Activated CD4-positive, alpha-beta T cell treated with anti-CD3 and anti-CD28 coated beads, Interleukin-2, amount 50 U/mL, for 16 hours (primary cell): ENCODE measurements around the gene BTG2.

Source experiments
- DNase-seq: peaks from one replicate; pipeline ENCODE4 v3.0.0-alpha.2; 2020

The BTG2 gene

GRCh38 chr1:203276916-203277545 lies 28.3 kb upstream of the BTG2 start:
- DNase-seq = no peak

GRCh38 chr1:203278082-203278884 lies 27.0 kb upstream of the BTG2 start:
- no peak for DNase-seq

GRCh38 chr1:203278885-203279406 lies 26.4 kb upstream of the BTG2 start:
- no peak for DNase-seq

GRCh38 chr1:203280061-203280460 lies 25.3 kb upstream of the BTG2 start:
- no peak for DNase-seq

GRCh38 chr1:203281033-203281432 lies 24.3 kb upstream of the BTG2 start:
- no peak for DNase-seq

GRCh38 chr1:203281851-203282661 lies 23.3 kb upstream of the BTG2 start:
- DNase-seq = no peak

- DNase-seq = no peak
Observed at GRCh38 chr1:203282720-203283542, 22.4 kb upstream of the BTG2 start.

- no peak for DNase-seq
Observed at GRCh38 chr1:203283597-203283996, 21.7 kb upstream of the BTG2 start.

- DNase-seq = no peak
Observed at GRCh38 chr1:203284411-203285123, 20.8 kb upstream of the BTG2 start.

- no peak for DNase-seq
Observed at GRCh38 chr1:203286161-203286984, 18.9 kb upstream of the BTG2 start.

GRCh38 chr1:203287109-203287893 lies 18.0 kb upstream of the BTG2 start:
- peak; percentile 93 for DNase-seq

GRCh38 chr1:203287898-203288297 lies 17.4 kb upstream of the BTG2 start:
- DNase-seq = no peak

- no peak for DNase-seq
Observed at GRCh38 chr1:203288400-203288799, 16.9 kb upstream of the BTG2 start.

GRCh38 chr1:203289281-203289981 lies 15.9 kb upstream of the BTG2 start:
- peak; percentile 97 for DNase-seq

GRCh38 chr1:203289982-203290260 lies 15.4 kb upstream of the BTG2 start:
- DNase-seq = no peak

GRCh38 chr1:203290261-203291089 lies 14.8 kb upstream of the BTG2 start:
- DNase-seq = peak; percentile 96

GRCh38 chr1:203291201-203292096 lies 13.9 kb upstream of the BTG2 start:
- DNase-seq = no peak

- no peak for DNase-seq
Observed at GRCh38 chr1:203295796-203296195, 9.5 kb upstream of the BTG2 start.
